Measurements from ENCODE around the gene WASHC1.
A peak's percentile ranks its signal among the peaks of the same experiment; 100 is the strongest.
"Not testable (repeated sequence)": the region's sequence is repeated elsewhere in the genome, so short reads cannot be mapped to it uniquely, and the experiment has no call there.

WASHC1 gene

DNA sequence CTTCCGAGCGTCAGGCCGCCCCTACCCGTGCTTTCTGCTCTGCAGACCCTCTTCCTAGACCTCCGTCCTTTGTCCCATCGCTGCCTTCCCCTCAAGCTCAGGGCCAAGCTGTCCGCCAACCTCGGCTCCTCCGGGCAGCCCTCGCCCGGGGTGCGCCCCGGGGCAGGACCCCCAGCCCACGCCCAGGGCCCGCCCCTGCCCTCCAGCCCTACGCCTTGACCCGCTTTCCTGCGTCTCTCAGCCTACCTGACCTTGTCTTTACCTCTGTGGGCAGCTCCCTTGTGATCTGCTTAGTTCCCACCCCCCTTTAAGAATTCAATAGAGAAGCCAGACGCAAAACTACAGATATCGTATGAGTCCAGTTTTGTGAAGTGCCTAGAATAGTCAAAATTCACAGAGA lies at the start of gene WASHC1:
Gene WASHC1 (minus strand): TSS at position 101 of the 400 bp plus-strand sequence. CDS start 4,457 bp downstream, outside the sequence.
- DNase-seq = not testable (repeated sequence)

DNA sequence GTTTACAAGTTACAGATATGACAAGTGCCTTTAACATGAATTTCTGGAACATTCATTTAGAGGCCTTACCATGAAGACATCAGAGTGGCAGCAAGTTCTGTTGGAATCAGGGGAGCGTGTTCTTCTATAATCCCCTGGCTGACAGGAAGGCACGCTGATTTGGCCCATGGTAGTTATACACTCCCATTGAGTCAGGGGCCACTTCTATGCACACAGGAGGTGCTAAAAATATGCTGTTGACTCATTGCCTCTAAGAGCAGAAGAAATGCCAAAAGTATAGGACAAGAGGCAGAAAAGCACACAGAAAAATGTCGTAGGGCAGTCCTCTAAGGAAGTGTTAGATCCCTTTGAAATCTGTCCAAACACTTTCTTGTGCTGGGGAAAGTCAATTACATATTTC lies 49.1 kb upstream of the WASHC1 start:
- DNase-seq = not testable (repeated sequence)

GRCh38 chr9:76389-76788 lies 47.1 kb upstream of the WASHC1 start:
- DNase-seq = not testable (repeated sequence)

- DNase-seq = not testable (repeated sequence)
These were observed 44.8 kb upstream of the WASHC1 start for GRCh38 chr9:73900-74525.

- not testable (repeated sequence) for DNase-seq
These were observed 44.0 kb upstream of the WASHC1 start for GRCh38 chr9:73076-73899.

DNA sequence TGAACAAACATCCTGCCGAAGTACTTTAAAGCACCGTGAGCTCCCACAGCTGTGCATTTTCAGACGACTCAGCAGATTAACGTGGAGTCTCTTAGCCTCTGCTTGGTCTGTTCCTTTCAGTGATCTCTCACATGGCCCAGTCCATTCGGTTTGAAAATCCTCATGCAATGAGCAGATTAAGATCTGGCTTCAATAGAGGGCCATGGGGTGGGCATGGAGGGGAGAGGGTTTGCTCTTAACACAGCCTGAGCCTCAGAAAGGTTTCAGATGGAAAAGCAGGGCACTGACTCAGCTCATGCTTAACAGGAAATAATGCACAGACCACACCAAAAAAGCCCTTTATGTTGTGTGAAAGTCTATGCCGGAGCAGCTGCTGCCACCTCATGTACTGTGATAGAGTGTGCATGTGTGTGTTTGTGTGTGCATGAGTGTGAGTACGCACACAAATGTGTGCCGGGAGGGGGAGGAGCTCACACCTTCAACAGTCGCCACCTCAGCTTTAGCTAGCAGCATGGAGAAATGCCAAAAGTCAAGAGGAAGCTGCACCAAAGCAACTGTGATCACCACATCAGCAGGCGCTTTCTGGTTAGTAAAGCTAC lies 33.9 kb upstream of the WASHC1 start:
- peak; percentile 21 for DNase-seq

GRCh38 chr9:52678-53077 lies 23.4 kb upstream of the WASHC1 start:
- DNase-seq = not testable (repeated sequence)

GRCh38 chr9:48190-48842 lies 19.1 kb upstream of the WASHC1 start:
- DNase-seq = not testable (repeated sequence)

DNA sequence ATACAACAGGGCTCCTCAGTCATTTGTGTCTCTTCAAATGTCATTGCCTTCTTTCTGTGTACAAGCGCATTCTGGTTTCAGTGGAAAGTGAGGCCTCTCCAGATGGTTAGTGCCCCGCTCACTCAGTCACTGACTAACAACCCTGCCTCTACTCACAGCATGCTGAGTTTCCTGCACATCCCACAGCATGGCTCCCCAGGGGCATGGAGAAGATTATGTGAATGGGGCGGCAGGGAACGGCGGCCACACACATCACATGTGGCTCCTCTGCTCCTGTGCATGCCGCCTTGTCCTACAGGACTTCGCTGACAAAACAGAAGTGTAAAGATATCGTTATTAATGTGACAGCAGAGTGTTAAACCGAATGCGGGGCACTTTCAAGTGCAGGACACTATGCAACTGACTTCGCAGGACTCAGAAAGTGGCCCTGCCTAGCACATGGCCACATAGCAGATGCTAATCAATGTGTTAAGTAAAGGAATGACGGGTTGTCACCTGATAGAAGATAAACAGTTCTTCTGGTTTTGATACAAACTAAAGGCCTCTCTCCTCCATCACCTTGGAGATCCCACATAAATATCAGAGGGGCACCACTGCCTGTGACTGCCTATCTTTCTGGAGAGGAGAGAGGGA lies 17.5 kb upstream of the WASHC1 start:
- not testable (repeated sequence) for DNase-seq

GRCh38 chr9:46164-46563 lies 16.9 kb upstream of the WASHC1 start:
- not testable (repeated sequence) for DNase-seq

DNA sequence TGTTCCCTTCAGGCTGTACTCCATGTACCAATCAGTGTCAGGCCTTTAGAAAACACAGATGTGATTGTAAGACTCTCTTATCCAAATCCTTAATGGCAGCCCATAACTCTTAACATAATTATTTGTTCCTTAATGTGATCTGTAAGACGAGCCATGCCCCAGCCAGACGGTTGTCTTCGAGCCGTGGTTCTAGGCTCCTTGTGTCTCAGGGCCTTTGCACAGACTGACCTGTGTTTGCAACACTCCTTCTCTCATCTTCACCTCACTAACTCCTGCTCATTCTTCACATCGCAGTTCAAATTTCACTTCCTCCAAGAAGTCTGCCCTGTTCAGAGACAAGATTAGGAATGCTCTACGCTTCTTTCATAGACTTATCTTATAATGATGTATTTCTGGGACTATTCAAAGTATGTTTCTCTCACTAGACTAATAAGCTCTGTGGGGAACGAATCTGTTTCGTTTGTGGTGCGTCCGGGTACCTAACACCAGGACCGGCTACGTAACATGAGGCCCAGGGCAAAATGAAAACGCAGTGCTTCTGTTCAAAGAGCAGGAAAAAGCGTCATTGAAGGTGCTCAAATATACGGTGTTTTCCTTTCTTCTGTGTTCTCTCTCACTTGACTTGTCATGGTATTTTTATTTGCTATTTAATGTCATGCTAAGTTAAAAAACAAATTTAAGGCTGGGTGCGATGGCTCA lies 16.1 kb upstream of the WASHC1 start:
- DNase-seq = not testable (repeated sequence)

DNA sequence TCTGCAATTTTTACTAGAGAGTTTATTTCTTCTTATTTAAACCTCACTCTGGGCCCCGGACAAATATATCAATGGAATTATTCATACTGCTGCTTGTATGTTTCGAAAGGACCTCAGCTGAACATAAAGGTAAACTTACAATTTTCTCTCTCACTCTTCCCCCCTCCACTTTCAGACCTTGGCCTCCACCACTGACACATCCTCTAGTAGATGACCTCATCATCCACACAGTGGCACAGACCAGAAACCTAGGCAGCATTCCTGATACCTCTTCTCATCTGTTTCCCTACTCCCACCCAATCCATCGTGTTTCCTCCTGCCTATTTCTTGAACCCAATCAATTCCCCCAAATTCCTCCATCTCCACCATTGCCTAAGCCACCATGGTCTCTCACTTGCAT lies 15.2 kb upstream of the WASHC1 start:
- DNase-seq = not testable (repeated sequence)

- not testable (repeated sequence) for DNase-seq
These were observed 14.4 kb upstream of the WASHC1 start for GRCh38 chr9:43636-44035.

DNA sequence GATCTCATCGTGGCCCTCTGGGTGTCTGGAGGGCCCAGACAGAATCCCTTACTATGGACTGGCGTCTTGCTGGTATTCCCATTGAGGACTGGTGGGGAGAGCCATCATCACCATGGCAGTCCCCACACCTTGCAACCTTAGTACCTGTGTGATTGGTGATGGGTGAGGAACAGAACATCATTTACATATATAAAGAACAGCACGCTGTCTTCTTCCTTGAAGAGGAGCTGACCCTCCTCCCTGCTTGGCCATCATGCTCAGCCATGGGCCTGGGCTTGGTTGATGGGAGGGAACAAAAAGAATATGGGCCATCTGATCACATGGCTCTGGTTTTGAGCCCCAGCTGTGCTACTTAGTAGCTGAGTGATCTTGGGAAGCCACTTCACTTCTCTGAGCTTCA lies 13.9 kb upstream of the WASHC1 start:
- not testable (repeated sequence) for DNase-seq

DNA sequence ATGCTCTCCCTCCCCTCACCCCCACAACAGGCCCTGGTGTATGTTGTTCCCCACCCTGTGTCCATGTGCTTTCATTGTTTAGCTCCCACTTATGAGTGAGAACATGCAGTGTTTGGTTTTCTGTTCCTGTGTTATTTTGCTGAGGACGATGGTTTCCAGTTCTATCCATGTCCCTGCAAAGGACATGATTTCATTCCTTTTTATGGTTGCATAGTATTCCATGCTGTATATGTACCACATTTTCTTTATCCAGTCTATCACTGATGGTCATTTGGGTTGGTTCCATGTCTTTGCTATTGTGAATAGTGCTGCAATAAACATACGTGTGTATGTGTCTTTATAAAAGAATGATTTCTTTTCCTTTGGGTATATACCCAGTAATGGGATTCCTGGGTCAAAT lies 12.6 kb upstream of the WASHC1 start:
- not testable (repeated sequence) for DNase-seq

GRCh38 chr9:41261-41676 lies 12.0 kb upstream of the WASHC1 start:
- not testable (repeated sequence) for DNase-seq

DNA sequence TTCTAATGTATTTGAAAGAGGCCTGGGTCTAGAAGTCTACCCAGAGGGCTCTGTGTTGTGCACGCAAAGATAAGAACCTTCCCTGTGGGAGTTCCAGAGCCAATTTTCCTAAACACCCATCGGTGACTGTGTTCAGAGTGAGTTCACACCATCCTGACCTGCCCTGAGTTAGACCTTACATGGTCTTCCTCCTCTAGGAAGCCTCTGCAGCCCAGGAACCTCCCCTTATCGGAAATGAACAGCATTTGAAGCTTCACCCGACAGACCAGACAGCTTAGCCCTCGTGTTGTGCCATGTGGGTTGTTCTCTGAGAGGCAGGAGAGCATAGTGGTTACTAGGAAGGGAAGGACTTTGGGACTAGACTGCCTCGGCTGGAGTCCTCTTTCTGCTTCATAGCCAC lies 3.1 kb upstream of the WASHC1 start:
- not testable (repeated sequence) for DNase-seq

DNA sequence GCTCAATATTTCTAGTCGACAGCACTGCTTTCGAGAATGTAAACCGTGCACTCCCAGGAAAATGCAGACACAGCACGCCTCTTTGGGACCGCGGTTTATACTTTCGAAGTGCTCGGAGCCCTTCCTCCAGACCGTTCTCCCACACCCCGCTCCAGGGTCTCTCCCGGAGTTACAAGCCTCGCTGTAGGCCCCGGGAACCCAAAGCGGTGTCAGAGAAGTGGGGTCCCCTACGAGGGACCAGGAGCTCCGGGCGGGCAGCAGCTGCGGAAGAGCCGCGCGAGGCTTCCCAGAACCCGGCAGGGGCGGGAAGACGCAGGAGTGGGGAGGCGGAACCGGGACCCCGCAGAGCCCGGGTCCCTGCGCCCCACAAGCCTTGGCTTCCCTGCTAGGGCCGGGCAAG lies 481 bp downstream of the WASHC1 start:
- DNase-seq = not testable (repeated sequence)

- not testable (repeated sequence) for DNase-seq
These were observed 7.6 kb downstream of the WASHC1 start for GRCh38 chr9:21621-22020.

GRCh38 chr9:16875-17274 lies 12.4 kb downstream of the WASHC1 start:
- not testable (repeated sequence) for DNase-seq

GRCh38 chr9:14129-14809 lies 15.0 kb downstream of the WASHC1 start:
- DNase-seq = not testable (repeated sequence)

Measured in DMS79 treated with DMSO at 0.1 percent for 48 hours (cell line).